Effector memory CD4-positive, alpha-beta T cell (primary cell): Measurements from ENCODE around the gene FOXP4.
A peak's percentile ranks its signal among the peaks of the same experiment; 100 is the strongest.

ENCODE experiments used
- DNase-seq, 3 donors: peaks; one replicate each; pipeline ENCODE4 v3.0.0-alpha.2; 2020
- H3K27ac ChIP-seq: 2 replicates; pipeline ENCODE4 v1.7.0; 2013; ENCODE audit warnings: mild to moderate bottlenecking, low read length, moderate library complexity; ENCODE audit not compliant: insufficient read depth, poor library complexity, severe bottlenecking
- H3K27me3 ChIP-seq: replicated peaks from 2 replicates; pipeline ENCODE4 v1.7.0; 2013; ENCODE audit warnings: mild to moderate bottlenecking, low read length; ENCODE audit not compliant: insufficient read depth, control insufficient read depth, poor library complexity, severe bottlenecking
- H3K36me3 ChIP-seq: 2 replicates; pipeline ENCODE4 v1.7.0; 2013; ENCODE audit warnings: mild to moderate bottlenecking, low read length, moderate library complexity; ENCODE audit not compliant: control insufficient read depth, insufficient read depth
- H3K4me1 ChIP-seq: 2 replicates; pipeline ENCODE4 v1.7.0; 2013; ENCODE audit warnings: low read length, mild to moderate bottlenecking; ENCODE audit not compliant: control insufficient read depth, insufficient read depth, poor library complexity, severe bottlenecking
- H3K4me3 ChIP-seq: 2 replicates; pipeline ENCODE4 v1.7.0; 2013; ENCODE audit warnings: low read length, low read depth, mild to moderate bottlenecking; ENCODE audit not compliant: insufficient read depth, poor library complexity, severe bottlenecking
- H3K9me3 ChIP-seq: 2 replicates; pipeline ENCODE4 v1.7.0; 2013; ENCODE audit warnings: mild to moderate bottlenecking, low read length, moderate library complexity; ENCODE audit not compliant: control insufficient read depth
- total RNA-seq, 3 donors: gene quantifications; one replicate each; lab custom pipeline; 2026; lab: John Stamatoyannopoulos, UW

Gene FOXP4
- total RNA-seq: 11.2 to 23.2 (median 13.9) reads per million in 3 donors

- peaks cover 27% of the 10 kb centered on the region for H3K4me1 ChIP-seq
- no peaks in the 10 kb centered on the region for H3K36me3 ChIP-seq
- H3K4me3 ChIP-seq: peak within 1 kb of the TSS; percentile 58
- H3K27ac ChIP-seq: no peak within 1 kb of the TSS
- no peaks in the 10 kb centered on the region for H3K9me3 ChIP-seq
- DNase-seq: peak; percentile 62 to 72 (median 66)
- peaks cover 13% of the 10 kb centered on the region for H3K27me3 ChIP-seq
Observed at GRCh38 chr6:41545703-41546474, at the start of gene FOXP4. Gene FOXP4, plus strand, starts transcription at chr6:41546381. Its CDS starts 19,380 bp downstream, at chr6:41565761.

- Histone ChIP-seq H3K9me3 (no peaks in the 10 kb centered on the region), H3K4me3 (no peak overlapping the region), H3K4me1 (no peaks in the 10 kb centered on the region), H3K36me3 (no peaks in the 10 kb centered on the region), H3K27me3 (no peaks in the 10 kb centered on the region), H3K27ac (no peak overlapping the region)
- no peak for DNase-seq
Observed at GRCh38 chr6:41497573-41497972, 48.6 kb upstream of the FOXP4 start.

- peaks cover 4% of the 10 kb centered on the region for H3K27me3 ChIP-seq
- H3K36me3 ChIP-seq: no peaks in the 10 kb centered on the region
- H3K4me3 ChIP-seq: no peak overlapping the region
- DNase-seq: no peak
- no peaks in the 10 kb centered on the region for H3K4me1 ChIP-seq
- no peak overlapping the region for H3K27ac ChIP-seq
- no peaks in the 10 kb centered on the region for H3K9me3 ChIP-seq
Observed at GRCh38 chr6:41497994-41498393, 48.2 kb upstream of the FOXP4 start.

GRCh38 chr6:41498968-41499599, 47.1 kb upstream of the FOXP4 start:
- DNase-seq: no peak
- no peaks in the 10 kb centered on the region for H3K36me3 ChIP-seq

GRCh38 chr6:41500561-41500960, 45.6 kb upstream of the FOXP4 start:
- H3K4me1 ChIP-seq: peaks cover 17% of the 10 kb centered on the region
- no peak overlapping the region for H3K4me3 ChIP-seq
- peaks cover 21% of the 10 kb centered on the region for H3K27me3 ChIP-seq
- H3K9me3 ChIP-seq: no peaks in the 10 kb centered on the region
- H3K27ac ChIP-seq: no peak overlapping the region
- no peak for DNase-seq
- H3K36me3 ChIP-seq: no peaks in the 10 kb centered on the region

More at GRCh38 chr6:41498968-41499599, 47.1 kb upstream of the FOXP4 start:
- peaks cover 2% of the 10 kb centered on the region for H3K4me1 ChIP-seq
- H3K27me3 ChIP-seq: peaks cover 8% of the 10 kb centered on the region
- no peak overlapping the region for H3K27ac ChIP-seq
- H3K4me3 ChIP-seq: no peak overlapping the region
- H3K9me3 ChIP-seq: no peaks in the 10 kb centered on the region

- Histone ChIP-seq H3K27ac (no peak overlapping the region), H3K4me1 (peaks cover 18% of the 10 kb centered on the region), H3K36me3 (no peaks in the 10 kb centered on the region), H3K9me3 (no peaks in the 10 kb centered on the region), H3K4me3 (no peak overlapping the region), H3K27me3 (peaks cover 31% of the 10 kb centered on the region)
- DNase-seq: no peak
Observed at GRCh38 chr6:41502566-41502916, 43.6 kb upstream of the FOXP4 start.

GRCh38 chr6:41502917-41503671, 43.1 kb upstream of the FOXP4 start:
- Histone ChIP-seq H3K36me3 (no peaks in the 10 kb centered on the region), H3K9me3 (no peaks in the 10 kb centered on the region), H3K27ac (no peak overlapping the region), H3K4me1 (peaks cover 18% of the 10 kb centered on the region), H3K4me3 (no peak overlapping the region), H3K27me3 (peaks cover 32% of the 10 kb centered on the region)
- no peak for DNase-seq

GRCh38 chr6:41503827-41504465, 42.2 kb upstream of the FOXP4 start:
- H3K4me1 ChIP-seq: peaks cover 18% of the 10 kb centered on the region
- H3K27me3 ChIP-seq: peaks cover 32% of the 10 kb centered on the region
- no peaks in the 10 kb centered on the region for H3K36me3 ChIP-seq
- no peak for DNase-seq
- no peak overlapping the region for H3K27ac ChIP-seq
- H3K9me3 ChIP-seq: no peaks in the 10 kb centered on the region
- no peak overlapping the region for H3K4me3 ChIP-seq

- Histone ChIP-seq H3K36me3 (no peaks in the 10 kb centered on the region), H3K4me1 (peaks cover 18% of the 10 kb centered on the region), H3K4me3 (no peak overlapping the region), H3K9me3 (no peaks in the 10 kb centered on the region), H3K27me3 (peaks cover 32% of the 10 kb centered on the region), H3K27ac (no peak overlapping the region)
- no peak for DNase-seq
Observed at GRCh38 chr6:41504466-41505121, 41.6 kb upstream of the FOXP4 start.
